ENCODE data around the gene CD48. TPM values are rescaled to one million over a fixed set of nuclear protein-coding genes. Genes with fewer than 3 reads are reported as not detected.

The CD48 gene
- total RNA-seq, result not detected in 3 replicates
- long read RNA-seq, result 0 reads

DNA sequence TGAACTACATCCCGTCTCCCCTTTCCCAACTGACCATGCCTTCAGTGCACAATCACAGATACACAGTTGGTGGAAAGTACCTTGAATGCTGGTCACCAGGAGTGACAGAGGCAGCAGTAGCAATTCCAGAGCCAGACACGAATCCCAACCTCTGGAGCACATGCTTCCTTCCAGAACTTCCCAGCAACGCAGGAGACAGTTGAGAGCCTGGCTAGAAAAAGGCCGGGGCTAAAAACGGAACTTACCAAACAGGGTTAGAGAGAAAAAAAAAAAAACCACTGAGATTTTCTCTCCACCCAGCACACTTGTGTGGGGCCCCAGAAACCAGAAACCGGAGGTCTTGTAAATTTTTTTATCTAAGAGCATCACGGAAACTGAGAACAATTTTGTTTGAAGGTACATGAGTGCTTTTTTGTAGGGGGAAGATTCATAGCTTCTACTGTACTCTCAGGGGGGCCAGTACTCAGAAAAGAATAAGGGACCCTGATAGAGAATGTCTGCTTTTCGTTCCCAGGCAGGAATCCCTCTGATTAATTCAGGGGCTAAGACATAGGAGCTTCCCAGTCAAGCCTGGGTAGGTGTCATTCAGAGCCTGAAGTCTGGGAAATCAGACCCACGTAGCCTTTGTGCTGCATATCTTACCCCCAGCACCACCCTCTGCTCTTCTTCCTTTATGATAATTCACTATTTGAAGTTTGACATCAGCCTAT, at the start of gene CD48:
Gene CD48 (minus strand): TSS at position 221 of the 710 bp plus-strand sequence. CDS start 59 bp downstream, at position 162.
- no peak within 1 kb of the TSS for H3K27ac Mint-ChIP-seq (ENCODE audit: unreplicated experiment)
- H3K27me3 Mint-ChIP-seq (ENCODE audit: low read depth), result peaks cover 18% of the 10 kb centered on the region
- H3K4me3 Mint-ChIP-seq (ENCODE audit: unreplicated experiment), result no peak within 1 kb of the TSS
- H3K4me1 Mint-ChIP-seq (ENCODE audit: low read depth), result no peaks in the 10 kb centered on the region
- TF ChIP-seq CTCF (IDR thresholded peaks at IDR 0.05), result no peak
- no peaks in the 10 kb centered on the region for H3K36me3 Mint-ChIP-seq (ENCODE audit: low read depth)
- DNase-seq (ENCODE audit: low spot score), result no peak
- H3K9me3 Mint-ChIP-seq (ENCODE audit: low read depth), result no peaks in the 10 kb centered on the region

DNA sequence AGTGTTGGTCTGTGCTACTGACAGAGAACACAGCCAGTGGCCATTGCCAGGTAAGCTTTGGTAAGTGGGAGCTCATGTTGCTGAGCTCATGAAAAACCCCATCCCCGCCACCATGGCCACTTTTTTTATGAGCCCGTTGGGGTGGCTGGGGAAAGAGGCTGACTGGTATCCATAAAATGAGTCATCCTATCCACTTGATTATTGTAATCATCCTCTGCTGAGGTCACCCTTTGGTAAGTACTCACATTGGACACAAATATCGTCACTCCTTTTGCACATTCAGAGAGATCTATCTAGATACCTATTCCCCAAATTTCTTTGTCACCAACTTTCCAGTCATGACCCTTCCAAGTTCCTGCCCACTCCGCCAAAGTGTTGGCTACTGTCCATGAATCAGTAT, 49.4 kb upstream of the CD48 start:
- no peak for DNase-seq (ENCODE audit: low spot score)
- TF ChIP-seq CTCF (IDR thresholded peaks at IDR 0.05), result no peak
- Mint-ChIP-seq H3K4me1 (ENCODE audit: low read depth) (no peaks in the 10 kb centered on the region), H3K27me3 (ENCODE audit: low read depth) (no peaks in the 10 kb centered on the region), H3K36me3 (ENCODE audit: low read depth) (no peaks in the 10 kb centered on the region), H3K4me3 (ENCODE audit: unreplicated experiment) (no peak overlapping the region), H3K27ac (ENCODE audit: unreplicated experiment) (no peak overlapping the region), H3K9me3 (ENCODE audit: low read depth) (no peaks in the 10 kb centered on the region)

- Mint-ChIP-seq H3K9me3 (ENCODE audit: low read depth) (no peaks in the 10 kb centered on the region), H3K4me3 (ENCODE audit: unreplicated experiment) (no peak overlapping the region), H3K4me1 (ENCODE audit: low read depth) (no peaks in the 10 kb centered on the region), H3K27ac (ENCODE audit: unreplicated experiment) (no peak overlapping the region), H3K36me3 (ENCODE audit: low read depth) (no peaks in the 10 kb centered on the region), H3K27me3 (ENCODE audit: low read depth) (peaks cover 3% of the 10 kb centered on the region)
- no peak for TF ChIP-seq CTCF (IDR thresholded peaks at IDR 0.05)
- DNase-seq (ENCODE audit: low spot score), result no peak
Observed at GRCh38 chr1:160759740-160760139, 48.1 kb upstream of the CD48 start.

DNA sequence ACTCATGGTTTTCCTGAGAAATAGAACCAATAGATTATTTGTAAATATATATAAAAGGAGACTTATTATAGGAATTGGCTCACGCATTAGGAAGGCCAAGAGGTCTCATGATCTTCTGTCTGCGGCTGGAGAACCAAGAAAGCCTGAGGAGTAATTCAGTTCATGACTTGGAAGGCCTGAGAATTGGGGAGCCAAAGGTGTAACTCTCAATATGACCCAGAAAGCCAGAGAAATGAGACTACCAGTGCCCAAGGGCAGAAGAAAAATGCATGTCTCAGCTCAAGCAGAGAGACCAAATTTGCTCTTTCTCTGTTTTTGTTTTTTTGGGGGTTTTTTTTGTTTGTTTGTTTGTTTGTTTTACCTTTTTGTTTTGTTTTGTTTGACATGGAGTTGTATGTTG, 46.9 kb upstream of the CD48 start:
- Mint-ChIP-seq H3K9me3 (ENCODE audit: low read depth) (no peaks in the 10 kb centered on the region), H3K4me3 (ENCODE audit: unreplicated experiment) (no peak overlapping the region), H3K27me3 (ENCODE audit: low read depth) (peaks cover 3% of the 10 kb centered on the region), H3K4me1 (ENCODE audit: low read depth) (no peaks in the 10 kb centered on the region), H3K27ac (ENCODE audit: unreplicated experiment) (no peak overlapping the region), H3K36me3 (ENCODE audit: low read depth) (no peaks in the 10 kb centered on the region)
- DNase-seq (ENCODE audit: low spot score), result no peak
- TF ChIP-seq CTCF (IDR thresholded peaks at IDR 0.05), result no peak

DNA sequence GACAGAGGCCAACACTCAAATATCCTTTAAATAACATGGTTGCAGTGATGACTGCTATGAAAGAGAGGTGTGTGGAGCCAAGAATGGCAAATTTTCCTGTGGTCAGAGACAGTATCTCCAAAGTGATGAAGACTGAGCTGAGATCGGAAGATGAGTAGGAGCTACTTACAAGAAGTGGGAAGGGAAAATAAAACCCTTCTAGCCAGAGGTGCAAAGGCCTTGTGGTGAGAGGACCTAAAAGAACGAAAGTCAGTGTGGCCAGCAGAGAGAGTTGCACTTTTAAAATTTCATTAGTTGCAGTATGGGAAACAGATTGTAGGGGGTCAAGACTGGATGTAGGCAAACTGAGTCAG, 45.2 kb upstream of the CD48 start:
- Mint-ChIP-seq H3K36me3 (ENCODE audit: low read depth) (no peaks in the 10 kb centered on the region), H3K27me3 (ENCODE audit: low read depth) (peaks cover 3% of the 10 kb centered on the region), H3K4me1 (ENCODE audit: low read depth) (peaks cover 3% of the 10 kb centered on the region), H3K4me3 (ENCODE audit: unreplicated experiment) (no peak overlapping the region), H3K27ac (ENCODE audit: unreplicated experiment) (no peak overlapping the region), H3K9me3 (ENCODE audit: low read depth) (no peaks in the 10 kb centered on the region)
- TF ChIP-seq CTCF (IDR thresholded peaks at IDR 0.05), result no peak
- DNase-seq (ENCODE audit: low spot score), result no peak

Data from chondrocyte (in vitro differentiated cells).